HG02763 (cell line): ENCODE results near the gene POU2F3.

ENCODE experiments used
- ATAC-seq: cut with Tn5 transposase; IDR thresholded peaks from one replicate; pipeline ENCODE4 v1.9.1; 2021; ENCODE audit warnings: mild to moderate bottlenecking, moderate library complexity; ENCODE audit not compliant: unreplicated experiment

The POU2F3 gene

DNA sequence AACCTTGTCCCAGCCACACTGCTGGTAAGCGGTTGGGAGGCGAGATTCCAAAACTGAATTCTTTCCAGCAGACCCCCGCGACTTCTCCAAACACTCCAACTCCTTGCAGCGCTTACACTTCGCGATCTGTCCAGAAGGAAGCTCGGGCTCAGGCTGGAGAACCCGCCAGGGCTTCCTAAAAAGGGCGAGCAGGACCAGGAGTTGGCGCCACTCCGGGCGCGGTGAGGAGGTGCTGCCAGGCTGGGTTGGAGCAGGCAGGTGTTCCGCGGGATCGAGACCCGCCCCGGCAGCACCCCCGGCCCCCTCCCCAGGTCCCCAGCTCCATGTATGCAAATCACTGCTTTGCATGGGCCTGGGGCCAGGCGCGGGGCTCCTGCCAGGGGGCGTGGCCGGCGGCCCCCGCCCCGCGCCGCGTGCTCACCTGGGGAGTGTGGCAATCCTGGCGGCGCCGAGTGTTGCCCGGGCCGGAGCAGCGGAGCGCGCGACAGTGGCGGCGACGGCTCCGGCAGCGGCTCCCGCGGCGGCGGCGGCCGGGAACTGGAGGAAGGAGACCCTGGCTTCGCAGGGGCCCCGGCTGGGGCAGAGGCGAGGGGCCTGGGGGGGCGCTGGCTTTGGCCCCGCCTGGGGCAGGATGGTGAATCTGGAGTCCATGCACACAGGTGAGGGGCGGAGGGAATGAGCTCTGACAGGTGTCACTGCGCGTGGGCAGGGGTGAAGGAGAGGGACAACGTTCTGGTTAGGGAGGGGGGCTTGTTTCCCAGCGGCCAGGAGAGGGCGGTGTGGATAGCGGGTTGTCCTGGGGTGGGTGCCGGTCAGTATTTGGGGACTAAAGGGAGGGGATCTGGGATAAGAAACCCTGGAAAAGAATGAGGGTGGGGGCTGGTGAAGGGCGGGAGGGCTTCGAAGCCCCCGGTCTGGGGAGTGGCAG, at the start of gene POU2F3:
Gene POU2F3, plus strand, starts transcription at position 428 of the 928 bp plus-strand sequence. Its CDS starts 204 bp downstream, at position 632.
- ATAC-seq: no peak

DNA sequence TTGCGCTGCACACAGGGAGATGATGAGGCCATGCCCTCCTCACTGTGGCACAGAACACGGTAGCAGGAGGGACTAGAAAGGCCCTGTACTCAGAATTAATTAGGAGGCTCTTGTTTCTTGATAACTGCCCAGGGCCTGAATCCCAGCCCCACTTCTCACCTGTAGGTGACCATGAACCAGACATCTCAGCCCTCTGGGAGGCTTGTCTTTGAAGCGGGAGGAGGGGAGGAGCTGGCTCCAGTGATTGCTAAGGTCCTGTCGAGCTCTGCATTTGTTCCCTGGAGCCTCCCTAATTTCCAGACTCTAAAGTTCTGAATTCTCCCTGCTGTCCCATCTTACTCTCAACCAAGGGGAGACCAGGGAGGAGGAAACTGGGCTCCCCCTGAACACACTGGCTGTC, 48.9 kb upstream of the POU2F3 start:
- ATAC-seq: no peak

DNA sequence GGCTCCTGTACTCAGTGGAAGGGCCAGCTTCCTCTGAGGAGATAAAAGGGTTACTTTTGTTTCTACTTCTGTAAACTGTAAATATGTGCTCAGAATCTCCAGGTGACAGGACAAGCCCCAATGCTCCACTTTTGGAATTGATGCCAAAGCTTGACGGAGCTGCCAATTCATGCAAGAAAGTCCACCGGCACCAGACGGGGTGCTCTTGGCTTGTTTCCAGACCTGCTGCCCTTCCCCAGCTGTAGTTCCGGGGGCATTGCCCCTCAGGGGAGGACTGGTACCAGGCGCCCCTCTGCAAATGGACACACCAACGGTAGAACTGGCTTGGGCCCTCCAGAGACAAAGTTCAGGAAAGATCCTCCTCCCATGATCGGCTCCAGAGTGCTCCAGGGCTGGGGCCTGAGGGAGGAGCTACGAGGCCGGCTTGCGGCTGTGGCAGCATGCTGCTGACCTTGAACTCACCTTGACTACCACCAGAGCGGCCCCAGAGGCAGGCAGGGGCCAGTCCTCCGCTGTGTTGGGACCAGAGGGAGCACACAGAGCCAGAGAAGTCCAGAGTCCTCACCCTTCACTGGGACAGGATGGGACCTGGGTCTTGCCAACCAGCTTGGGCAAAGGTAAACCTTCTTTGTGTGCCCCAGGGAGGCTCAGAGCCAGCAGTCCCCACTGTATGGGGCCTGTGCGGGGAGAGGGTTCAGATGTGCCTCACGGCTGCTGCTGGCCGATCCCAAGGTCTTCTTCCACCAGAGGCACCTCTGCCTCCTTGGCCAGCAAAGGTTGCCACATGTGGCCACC, 46.9 kb upstream of the POU2F3 start:
- ATAC-seq: no peak

DNA sequence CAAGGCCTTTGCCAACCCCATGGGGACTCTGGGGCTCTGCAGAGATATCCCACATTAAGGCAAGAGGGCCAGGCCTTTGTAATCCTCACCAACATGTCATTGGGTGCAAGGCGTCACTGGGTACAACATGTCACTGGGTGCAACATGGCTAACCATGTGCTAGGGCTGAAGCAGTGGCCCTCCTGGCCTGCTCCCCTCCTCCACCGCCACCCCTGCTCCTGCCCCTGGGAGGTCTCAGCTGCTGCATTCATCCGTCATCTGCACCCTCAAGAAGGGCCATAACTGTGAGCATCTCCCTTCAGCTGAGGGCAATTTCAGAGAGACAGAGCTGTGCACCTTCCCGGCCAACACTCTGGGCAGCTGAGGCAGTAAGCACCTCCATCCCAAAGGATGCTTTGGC, 45.8 kb upstream of the POU2F3 start:
- ATAC-seq: no peak

DNA sequence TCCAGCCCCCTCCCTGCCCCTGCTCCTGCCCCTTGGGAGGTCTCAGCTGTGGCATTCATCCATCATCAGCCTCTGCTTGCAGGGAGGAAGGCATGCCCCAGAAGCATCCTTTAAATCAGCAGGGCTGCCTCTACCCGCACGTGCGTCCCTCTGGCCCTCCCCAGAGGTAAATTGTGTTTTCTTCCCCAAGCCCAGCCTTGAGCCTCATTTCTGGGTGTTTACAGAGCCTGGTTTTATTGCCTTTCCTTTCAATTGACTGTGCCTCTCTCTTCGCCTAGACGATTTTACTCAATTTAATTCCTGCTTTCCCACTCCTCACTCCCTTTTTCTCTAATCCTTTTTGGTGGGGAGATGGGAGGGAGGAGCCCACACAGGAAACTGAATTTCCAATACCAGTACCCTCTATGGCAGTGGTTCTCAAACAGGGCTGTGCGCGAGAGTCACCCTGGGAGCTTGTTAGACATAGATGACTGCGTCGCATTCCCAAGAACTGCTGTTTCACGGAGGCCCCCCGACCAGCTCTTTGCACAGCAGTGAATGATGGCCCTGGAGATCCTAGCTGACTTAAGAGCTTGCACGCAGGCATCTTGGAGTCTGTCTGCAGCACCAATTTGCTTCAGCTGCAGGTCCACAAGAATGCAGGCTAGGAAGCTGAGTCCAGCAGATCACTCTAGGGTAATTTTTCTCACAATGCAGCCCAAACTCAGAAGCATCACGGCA, 44.2 kb upstream of the POU2F3 start:
- no peak for ATAC-seq

DNA sequence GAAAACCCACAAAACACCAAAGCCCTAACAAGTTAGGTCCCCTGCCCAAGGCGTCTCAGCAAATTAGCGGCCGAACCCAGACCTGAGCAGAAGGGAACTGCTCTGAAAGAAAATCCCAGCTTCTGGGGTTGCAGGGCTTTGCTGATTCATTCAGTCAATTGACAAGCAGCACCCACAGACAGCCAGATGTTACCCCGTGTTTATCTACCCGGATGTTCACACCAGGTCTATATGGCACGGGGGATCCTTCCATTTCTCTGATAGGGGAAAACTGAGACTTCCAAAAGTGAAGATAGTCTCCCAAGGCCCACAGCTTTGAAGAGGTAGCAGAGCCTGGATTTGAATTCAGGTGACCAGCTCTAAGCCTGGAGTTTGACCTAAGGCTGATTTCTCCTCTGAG, 43.1 kb upstream of the POU2F3 start:
- ATAC-seq: no peak

DNA sequence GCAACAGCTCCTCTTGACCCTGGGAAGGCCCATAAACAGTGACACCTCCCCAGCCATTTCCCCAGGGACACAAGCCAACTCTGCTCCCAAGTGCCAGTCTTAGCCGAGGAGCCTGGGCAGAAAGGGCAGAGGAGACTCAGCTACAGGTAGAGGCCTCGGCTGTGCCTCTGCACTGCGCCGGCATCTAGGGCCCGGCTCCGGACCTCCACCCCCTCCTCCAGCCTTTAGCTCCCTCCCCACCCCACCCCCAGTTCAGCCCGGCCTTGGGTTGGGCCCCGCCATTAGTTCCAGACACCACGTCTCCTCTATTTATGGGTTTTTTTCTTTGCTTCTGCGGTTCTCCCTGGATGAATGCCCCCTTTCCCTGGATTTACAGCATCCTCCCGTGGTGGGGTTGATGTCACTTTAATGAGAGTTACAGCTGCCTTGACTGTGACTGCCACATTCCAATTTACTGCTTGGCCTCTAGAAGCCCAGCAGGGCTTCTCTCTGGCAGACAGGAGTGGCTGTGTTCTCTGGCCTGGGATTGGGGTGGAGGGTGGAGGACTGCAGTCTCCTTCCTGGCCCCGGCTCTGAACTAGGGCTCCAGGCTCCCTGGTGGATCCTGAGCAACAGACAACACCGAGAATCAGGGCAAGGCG, 42.6 kb upstream of the POU2F3 start:
- no peak for ATAC-seq

DNA sequence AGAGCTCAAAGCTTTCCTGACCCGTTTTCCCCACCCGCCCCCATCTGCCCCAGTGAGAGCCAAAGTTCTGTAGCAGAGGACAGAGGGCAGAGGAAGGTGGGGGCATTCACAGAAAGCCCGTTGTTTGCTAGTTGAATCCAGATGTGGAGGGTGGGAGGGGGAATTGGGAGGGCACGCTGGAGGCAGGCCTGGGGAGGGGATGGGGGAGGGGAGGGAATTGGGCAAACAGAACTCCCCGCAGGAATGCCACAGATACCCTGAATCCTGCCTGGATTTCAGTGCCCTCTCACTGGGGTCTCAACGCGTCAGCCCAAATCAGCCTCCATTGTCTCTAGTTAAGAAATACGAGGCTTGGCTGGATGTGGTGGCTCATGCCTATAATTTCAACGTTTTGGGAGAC, 42.0 kb upstream of the POU2F3 start:
- no peak for ATAC-seq

DNA sequence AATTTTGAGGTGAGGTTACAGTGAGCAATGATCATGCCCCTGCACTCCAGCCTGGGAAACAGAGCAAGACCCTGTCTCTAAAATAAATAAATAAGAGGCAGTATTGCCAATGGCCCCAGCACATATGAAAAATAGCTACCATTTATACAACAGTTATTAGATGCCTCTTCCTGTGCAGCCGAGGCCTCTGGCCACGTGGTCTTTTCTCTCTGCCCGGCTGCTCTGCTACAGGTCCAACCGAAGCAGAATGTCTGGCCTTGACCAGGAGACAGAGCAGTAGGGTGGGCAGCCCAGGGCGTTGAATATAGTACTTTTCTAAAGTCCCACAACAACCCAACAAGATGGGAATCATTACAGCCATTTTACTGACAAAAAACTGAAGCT, 41.5 kb upstream of the POU2F3 start:
- ATAC-seq: no peak

DNA sequence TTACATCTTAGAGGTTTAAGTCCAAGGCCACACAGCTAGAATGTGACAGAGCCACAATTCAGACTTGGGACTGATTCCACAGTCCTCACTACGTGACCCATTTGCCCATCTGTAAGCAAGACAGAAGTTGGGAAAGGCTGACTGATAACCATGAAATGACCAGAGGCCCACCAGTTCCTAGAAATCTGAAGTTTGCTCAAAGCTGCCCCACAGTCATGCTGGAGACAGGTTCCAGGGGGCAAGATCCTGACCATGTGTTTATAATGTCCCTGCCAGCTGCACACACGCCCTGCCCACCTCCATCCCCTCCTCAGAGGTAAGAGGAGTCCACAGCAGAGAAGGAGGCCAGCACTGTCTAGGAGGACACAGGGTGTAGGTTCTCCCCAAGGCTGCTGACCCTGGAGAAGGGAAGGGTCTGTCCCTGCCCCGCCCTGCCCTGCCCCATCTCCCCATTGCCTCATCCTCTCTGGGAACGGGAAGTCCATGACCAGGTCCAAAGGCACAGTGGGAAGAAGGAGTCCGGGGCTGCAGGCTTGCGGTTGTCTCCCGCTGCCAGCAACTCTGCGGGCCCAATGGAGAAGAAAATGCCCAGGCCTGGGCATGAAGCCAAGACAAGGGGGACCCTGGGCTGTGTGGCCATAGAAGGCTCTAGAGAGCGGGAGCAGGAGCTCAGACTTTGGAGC, 41.0 kb upstream of the POU2F3 start:
- no peak for ATAC-seq

DNA sequence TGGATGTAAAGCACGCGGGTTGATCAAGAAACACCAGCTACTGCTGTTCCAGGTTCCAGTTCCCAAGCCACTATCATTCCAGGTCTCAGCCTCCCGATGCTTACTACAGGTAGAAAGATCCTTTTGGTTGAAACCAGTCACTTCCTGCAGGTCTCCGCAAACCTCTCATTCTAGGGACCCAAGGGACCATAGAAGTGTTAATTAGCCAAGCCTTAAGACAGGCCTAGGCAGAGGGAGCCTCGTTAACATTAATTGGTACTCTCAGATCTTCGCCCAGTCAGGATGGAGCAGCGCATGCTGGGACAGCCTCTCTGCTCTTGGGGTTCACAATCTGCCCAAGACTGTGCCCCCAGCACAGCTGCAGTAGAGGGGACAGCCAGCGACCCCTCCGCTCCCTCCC, 40.3 kb upstream of the POU2F3 start:
- ATAC-seq: no peak

DNA sequence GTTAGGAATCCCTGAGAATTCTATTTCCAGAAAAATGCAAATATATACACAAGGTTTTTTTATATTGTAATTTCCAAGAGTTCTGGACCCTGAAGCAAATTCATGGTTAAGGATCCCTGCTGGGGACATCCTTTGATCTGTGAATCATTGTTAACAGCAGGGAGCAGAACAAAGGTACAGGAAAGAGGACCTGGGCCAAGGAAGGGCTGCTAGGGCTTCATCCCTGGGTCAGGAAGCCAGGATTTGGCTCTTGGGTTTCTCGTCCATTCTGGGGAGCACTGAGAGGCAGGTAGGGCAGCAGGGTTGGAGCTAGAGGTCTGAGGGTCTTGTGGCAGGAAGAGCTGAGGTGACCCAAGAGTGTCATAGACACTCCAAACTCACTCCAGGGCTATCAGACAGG, 39.3 kb upstream of the POU2F3 start:
- ATAC-seq: no peak

DNA sequence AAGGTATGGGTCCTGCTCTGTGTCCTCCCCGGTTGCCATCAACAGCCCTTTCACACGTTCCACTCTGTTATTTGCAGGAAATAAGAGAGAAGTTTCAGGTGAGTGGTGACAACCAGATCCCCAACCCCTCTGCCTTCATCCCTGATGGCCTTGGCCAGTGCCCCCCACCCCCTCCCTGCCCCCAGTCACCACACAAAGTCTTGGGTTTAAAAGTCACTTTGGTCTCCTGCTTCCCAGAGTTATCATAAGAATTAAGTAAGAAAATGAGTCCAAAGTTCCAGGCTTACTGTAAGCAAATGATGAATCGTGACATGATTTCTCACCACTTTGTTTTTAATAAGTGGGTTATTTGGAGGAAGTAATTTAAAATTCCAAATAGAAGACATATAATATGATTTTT, 38.3 kb upstream of the POU2F3 start:
- no peak for ATAC-seq

DNA sequence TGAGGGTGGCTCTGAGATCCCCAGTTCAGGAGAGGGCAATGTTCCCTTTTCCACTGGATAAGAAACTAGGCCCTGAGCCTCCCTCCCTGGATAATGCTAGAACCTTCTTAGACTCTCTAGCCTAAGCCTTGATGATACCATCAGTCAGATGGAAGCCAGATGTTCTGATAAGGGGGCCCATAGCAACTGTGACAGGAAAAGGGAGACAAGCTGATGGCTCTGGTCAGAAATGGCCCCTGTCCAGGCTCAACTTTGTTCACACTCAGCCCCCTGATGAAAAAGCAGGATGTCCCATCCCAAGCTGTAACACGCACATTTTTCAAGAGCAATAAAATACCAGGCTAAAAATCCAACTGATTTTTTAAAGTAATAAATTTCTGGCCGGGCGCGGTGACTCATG, 36.3 kb upstream of the POU2F3 start:
- no peak for ATAC-seq

DNA sequence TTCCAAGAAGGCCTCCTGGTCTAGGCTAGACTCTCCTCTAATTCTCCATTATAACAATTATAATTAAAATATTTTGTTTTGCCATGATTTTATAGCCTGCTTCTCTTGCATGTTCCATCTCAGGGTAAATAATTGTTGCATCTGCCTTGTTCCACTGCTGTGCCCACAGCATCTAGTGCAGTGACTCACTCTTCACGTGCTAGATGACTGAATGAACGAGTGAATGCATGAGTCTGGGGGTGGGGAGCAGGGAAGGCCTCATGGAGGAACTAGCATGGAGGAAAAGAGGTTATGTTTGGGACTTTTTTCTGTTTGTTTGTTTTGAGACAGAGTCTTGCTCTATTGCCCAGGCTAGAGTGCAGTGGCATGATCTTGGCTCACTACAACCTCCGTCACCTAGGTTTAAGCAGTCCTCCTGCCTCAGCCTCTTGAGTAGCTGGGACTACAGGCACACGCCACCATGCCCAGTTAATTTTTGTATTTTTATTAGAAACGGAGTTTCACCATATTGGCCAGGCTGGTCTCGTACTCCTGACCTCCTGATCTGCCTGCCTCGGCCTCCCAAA, 34.3 kb upstream of the POU2F3 start:
- no peak for ATAC-seq

DNA sequence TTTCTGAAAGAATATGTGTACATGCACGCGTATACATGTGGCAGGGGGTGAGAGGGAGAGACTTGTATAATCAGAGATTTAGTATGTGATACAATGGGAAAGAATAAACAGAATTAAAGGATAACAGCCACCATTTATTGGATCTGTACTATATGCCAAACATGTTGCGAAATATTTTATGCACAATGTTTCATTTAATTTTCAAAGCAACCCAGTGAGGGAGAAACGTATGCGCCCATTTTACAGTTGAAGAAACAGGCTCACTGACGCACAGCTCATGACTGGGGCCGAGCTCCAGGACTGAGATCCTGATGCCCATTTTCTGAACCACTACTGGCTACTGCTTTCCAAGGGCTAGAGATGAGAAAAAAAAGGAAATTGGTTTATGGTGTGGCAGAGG, 32.4 kb upstream of the POU2F3 start:
- ATAC-seq: no peak

DNA sequence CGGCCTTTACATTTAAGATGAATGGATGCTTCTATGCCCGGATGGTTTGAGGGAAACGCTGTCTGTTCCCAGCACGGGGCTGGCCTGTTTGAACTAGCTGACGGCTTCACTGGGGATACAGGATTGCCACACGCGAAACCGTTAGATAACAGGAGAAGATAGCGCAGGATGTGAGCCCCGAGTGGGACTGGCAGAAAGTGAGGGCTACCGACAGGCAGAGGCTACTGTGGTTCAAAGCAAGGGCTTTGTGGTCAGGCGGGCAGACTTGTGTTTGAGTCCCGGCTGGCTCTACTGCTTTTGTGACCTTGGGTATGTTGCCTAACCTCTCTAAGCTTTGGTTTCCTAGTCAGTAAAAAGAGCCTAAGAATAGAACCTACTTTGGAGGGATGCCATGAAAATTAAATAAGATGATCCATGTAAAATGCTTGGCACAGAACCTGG, 31.9 kb upstream of the POU2F3 start:
- ATAC-seq: no peak

DNA sequence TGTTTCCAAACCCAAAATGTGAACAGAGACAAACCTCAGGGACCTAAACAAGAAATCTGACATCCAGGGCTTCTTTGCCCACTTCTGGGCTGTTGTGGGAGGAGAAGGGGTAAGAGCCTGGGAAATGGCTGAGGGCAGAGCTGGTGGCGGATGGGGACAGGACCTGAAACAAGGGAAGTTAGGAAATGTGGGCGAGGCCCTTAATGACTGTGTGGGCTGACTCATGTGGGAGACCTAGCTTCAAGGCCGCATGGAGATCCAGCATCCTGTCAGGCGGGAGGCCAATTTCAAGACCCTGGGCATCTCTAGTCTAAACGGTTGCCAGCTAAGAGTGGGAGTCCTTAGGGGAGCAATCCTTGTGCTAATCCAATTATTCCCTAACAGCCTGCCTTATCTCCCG, 31.2 kb upstream of the POU2F3 start:
- no peak for ATAC-seq

DNA sequence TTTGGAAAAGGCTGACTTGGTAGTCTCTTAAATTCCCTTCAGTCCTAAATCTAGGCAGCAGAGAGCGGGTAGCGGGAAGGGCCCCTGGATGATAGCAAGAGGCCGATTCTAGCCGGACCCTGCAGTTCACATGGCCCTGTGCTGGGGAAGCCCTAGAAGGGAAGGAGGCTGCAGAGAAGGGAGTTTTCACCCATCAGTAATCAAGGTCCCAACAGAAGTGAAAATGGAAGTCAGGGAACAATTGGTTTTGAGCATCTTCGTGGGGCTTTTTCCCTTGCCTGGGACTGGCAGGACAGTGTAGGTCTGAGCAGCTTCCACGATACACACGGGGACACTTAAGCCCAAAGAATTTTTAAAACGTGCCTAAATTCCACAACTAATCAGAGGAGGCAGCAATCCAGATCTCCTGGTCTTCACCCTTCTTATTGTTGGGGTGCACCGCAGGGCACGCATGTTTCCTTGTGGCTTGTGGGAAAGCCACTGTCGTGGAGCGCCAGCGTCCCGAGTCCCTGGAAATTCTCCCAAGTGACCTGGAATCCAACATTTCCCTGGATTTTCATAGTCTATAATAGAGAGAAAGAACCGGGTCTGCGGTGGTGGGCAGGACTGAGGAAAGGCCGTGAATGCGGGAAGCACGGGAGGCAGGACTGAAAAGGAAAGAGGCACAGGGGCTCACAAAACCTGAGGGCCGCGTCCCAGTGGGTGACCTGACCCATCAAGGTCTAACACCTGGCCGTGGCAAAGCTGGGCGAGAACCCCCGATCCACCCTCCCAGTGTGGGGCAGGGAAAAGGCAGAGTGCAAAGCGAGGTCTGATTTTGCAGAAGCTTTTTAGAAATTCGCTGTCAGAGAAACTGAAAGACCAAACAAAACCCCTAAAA, 30.0 kb upstream of the POU2F3 start:
- ATAC-seq: no peak
